Activated T-helper 9 cell treated with anti-CD3 and anti-CD28 coated beads, Interleukin-2, amount 50 U/mL, for 16 hours (primary cell): ENCODE data around the gene GLI2.

ENCODE experiments used
- DNase-seq: peaks from one replicate; pipeline ENCODE4 v3.0.0-alpha.2; 2020; ENCODE audit warnings: low read depth

Gene GLI2

GRCh38 chr2:120738786-120739437, 3.2 kb downstream of the GLI2 start:
- no peak for DNase-seq

GRCh38 chr2:120739438-120740090, 3.9 kb downstream of the GLI2 start:
- no peak for DNase-seq

GRCh38 chr2:120740375-120740764, 4.7 kb downstream of the GLI2 start:
- DNase-seq = no peak

GRCh38 chr2:120740765-120741524, 5.3 kb downstream of the GLI2 start:
- DNase-seq = no peak

GRCh38 chr2:120741571-120742561, 6.2 kb downstream of the GLI2 start:
- DNase-seq = no peak

- DNase-seq = no peak
Measured at GRCh38 chr2:120743657-120744056, 8.0 kb downstream of the GLI2 start.

GRCh38 chr2:120744817-120745216, 9.1 kb downstream of the GLI2 start:
- no peak for DNase-seq

GRCh38 chr2:120745420-120746111, 9.9 kb downstream of the GLI2 start:
- no peak for DNase-seq

GRCh38 chr2:120746144-120746543, 10.5 kb downstream of the GLI2 start:
- DNase-seq = no peak

GRCh38 chr2:120747281-120747680, 11.6 kb downstream of the GLI2 start:
- DNase-seq = no peak

- no peak for DNase-seq
Measured at GRCh38 chr2:120747706-120748105, 12.0 kb downstream of the GLI2 start.

- no peak for DNase-seq
Measured at GRCh38 chr2:120748310-120748709, 12.6 kb downstream of the GLI2 start.

GRCh38 chr2:120748741-120749140, 13.1 kb downstream of the GLI2 start:
- DNase-seq = no peak

- no peak for DNase-seq
Measured at GRCh38 chr2:120749506-120750431, 14.1 kb downstream of the GLI2 start.

- no peak for DNase-seq
Measured at GRCh38 chr2:120750488-120751210, 15.0 kb downstream of the GLI2 start.

- no peak for DNase-seq
Measured at GRCh38 chr2:120751553-120751952, 15.9 kb downstream of the GLI2 start.

GRCh38 chr2:120754067-120754960, 18.6 kb downstream of the GLI2 start:
- no peak for DNase-seq
